Endothelial cell of umbilical vein (primary cell): ENCODE measurements around the gene MDGA2. TPM values are rescaled to one million over a fixed set of nuclear protein-coding genes. Genes with fewer than 3 reads are reported as not detected.

Source experiments
- BruUV-seq: library from RNA; stranded (reverse); fragments of 400-500 nt; replicated peaks from 2 replicates; lab custom pipeline; 2021; lab: Mats Ljungman, UMichigan
- CTCF ChIA-PET: fragments of 300-600, 350-600 bp; sonication (Branson Sonifier 250); formaldehyde crosslinking; loops from one replicate; lab custom pipeline; 2021; ENCODE audit warnings: antibody characterized with exemption, inconsistent platforms; lab: Charles Lee
- POLR2A ChIA-PET: fragments of 300-600, 350-600 bp; sonication (Branson Sonifier 250); formaldehyde crosslinking; loops from one replicate; lab custom pipeline; 2021; ENCODE audit warnings: antibody characterized with exemption, inconsistent platforms; lab: Charles Lee
- DNase-seq: peaks from one replicate; pipeline ENCODE4 v3.0.0-alpha.2; 2011; ENCODE audit warnings: low read depth, low spot score
- FAIRE-seq: peaks from 2 replicates; lab custom pipeline; 2011; peaks lifted over from hg19 to GRCh38; lab: Jason Lieb, UNC
- H2AFZ ChIP-seq: 2 replicates; pipeline ENCODE4 v1.6.0; 2012; ENCODE audit warnings: low read depth, low read length, control low read depth, inconsistent platforms
- H3K27ac ChIP-seq: 2 replicates; pipeline ENCODE4 v1.5.1; 2011; ENCODE audit warnings: low read depth, mild to moderate bottlenecking, control low read depth, low read length, moderate library complexity; ENCODE audit not compliant: insufficient read depth
- H3K27me3 ChIP-seq, 2 experiments: 2 replicates each; pipeline versions ENCODE4 v1.6.0 to v1.6.1; 2011; ENCODE audit warnings: low read length in 2 of 2, mixed read lengths in 1 of 2; ENCODE audit not compliant: control insufficient read depth in 2 of 2, insufficient read depth in 2 of 2
- H3K36me3 ChIP-seq, 2 experiments: 2 replicates in 1 of 2; 3 replicates in 1 of 2; pipeline ENCODE4 v1.5.1; 2011; ENCODE audit warnings: low read length in 2 of 2, mild to moderate bottlenecking in 1 of 2, moderate library complexity in 1 of 2; ENCODE audit not compliant: control insufficient read depth in 2 of 2, insufficient read depth in 2 of 2; ENCODE audit errors: extremely low read depth in 1 of 2
- H3K4me1 ChIP-seq: 3 replicates; pipeline ENCODE4 v1.5.1; 2011; ENCODE audit warnings: mild to moderate bottlenecking, low read length; ENCODE audit not compliant: control insufficient read depth, insufficient read depth; ENCODE audit errors: extremely low read depth
- H3K4me2 ChIP-seq: 2 replicates; pipeline ENCODE4 v1.6.1; 2011; ENCODE audit warnings: low read length, control low read depth, mixed read lengths; ENCODE audit not compliant: insufficient read depth
- H3K4me3 ChIP-seq, 3 experiments: fragments of 200-600 bp in 1 of 3; sonication (generic), shearing (Covaris generic) in 1 of 3; replicated peaks in 1 of 3; 2 replicates each; pipeline ENCODE4 v1.5.1; 2011 to 2016; ENCODE audit warnings: control low read depth in 3 of 3, low read length in 3 of 3, mild to moderate bottlenecking in 2 of 3, inconsistent platforms in 1 of 3, low read depth in 1 of 3, moderate library complexity in 1 of 3; ENCODE audit not compliant: insufficient read depth in 1 of 3
- H3K79me2 ChIP-seq: 2 replicates; pipeline ENCODE4 v1.6.0; 2012; ENCODE audit warnings: low read length, inconsistent platforms; ENCODE audit not compliant: control insufficient read depth, insufficient read depth
- H3K9ac ChIP-seq: replicated peaks from 2 replicates; pipeline ENCODE3; 2011; ENCODE audit warnings: low read length, control low read depth; ENCODE audit not compliant: insufficient read depth; ENCODE audit errors: extremely low read depth
- H3K9me1 ChIP-seq: replicated peaks from 3 replicates; pipeline ENCODE4 v1.6.0; 2011; ENCODE audit warnings: mild to moderate bottlenecking, low read length; ENCODE audit not compliant: control insufficient read depth, insufficient read depth; ENCODE audit errors: extremely low read depth
- H3K9me3 ChIP-seq: replicated peaks from 2 replicates; pipeline ENCODE4 v1.5.1; 2012; ENCODE audit warnings: low read length, inconsistent platforms; ENCODE audit not compliant: control insufficient read depth, insufficient read depth
- H4K20me1 ChIP-seq: replicated peaks from 2 replicates; pipeline ENCODE3; 2011; ENCODE audit warnings: mild to moderate bottlenecking, low read length; ENCODE audit not compliant: control insufficient read depth, insufficient read depth; ENCODE audit errors: extremely low read depth
- CTCF ChIP-seq, 2 donors: IDR thresholded peaks; 1 replicate in 1 of 2; 2 replicates in 1 of 2; pipeline ENCODE4 v1.5.1; 2011; ENCODE audit warnings: low read length in 2 of 2, mild to moderate bottlenecking in 2 of 2, moderate library complexity in 2 of 2, control low read depth in 1 of 2, inconsistent platforms in 1 of 2, low read depth in 1 of 2; ENCODE audit not compliant: insufficient read depth in 1 of 2; ENCODE audit errors: extremely low read depth in 1 of 2
- EZH2 ChIP-seq: IDR thresholded peaks from 2 replicates; pipeline ENCODE4 v1.6.1; 2012; ENCODE audit warnings: borderline replicate concordance, low read depth, mild to moderate bottlenecking, moderate library complexity, low read length, inconsistent platforms; ENCODE audit not compliant: severe bottlenecking
- GATA2 ChIP-seq: IDR thresholded peaks from 2 replicates; pipeline ENCODE4 v1.7.0; 2011; ENCODE audit warnings: low read depth, mild to moderate bottlenecking, moderate library complexity, mixed read lengths, low read length; ENCODE audit not compliant: insufficient read length, insufficient read depth
- MAX ChIP-seq: IDR thresholded peaks from 2 replicates; pipeline ENCODE4 v1.6.1; 2011; ENCODE audit not compliant: insufficient read depth, insufficient read length
- MYC ChIP-seq: IDR thresholded peaks from one replicate; pipeline ENCODE4 v1.6.1; 2011; ENCODE audit warnings: mild to moderate bottlenecking, low read depth, low read length
- POLR2A ChIP-seq: IDR thresholded peaks from 2 replicates; pipeline ENCODE4 v1.6.1; 2012; ENCODE audit warnings: low read depth, mild to moderate bottlenecking, control low read depth, low read length
- POLR2AphosphoS5 ChIP-seq: IDR thresholded peaks from 2 replicates; pipeline ENCODE4 v1.6.1; 2012; ENCODE audit warnings: low read depth, mild to moderate bottlenecking, control low read depth, low read length, moderate library complexity; ENCODE audit not compliant: insufficient read depth
- dilution Hi-C: fragments of 300-500 bp; cut with MboI; formaldehyde crosslinking; loops from one replicate; pipeline ENCODE4 v1.15.0; 2019; ENCODE audit warnings: low sequenced_read_pairs; ENCODE audit not compliant: extremely low pct_ligation_motif_present
- intact Hi-C: fragments of 100-400 bp; cut with micrococcal nuclease; formaldehyde crosslinking; loops from one replicate; pipeline ENCODE4 v1.10.0; 2022
- polyA plus RNA-seq, 4 experiments: library from polyadenylated mRNA; depleted of rRNA in 3 of 4; stranded (reverse) in 3 of 4; unstranded in 1 of 4; fragments of >200 nt; gene quantifications; 2 replicates each; pipeline versions ENCODE4 v1.2.1 to v1.2.3, GENCODE V29; 2011 to 2012; ENCODE audit warnings: missing spikeins in 1 of 4
- total RNA-seq: library from RNA; stranded (reverse); gene quantifications from 2 replicates; pipeline ENCODE4 v1.2.3, GENCODE V29; 2021

Gene MDGA2
- total and polyA plus RNA-seq, 2 donors (not counting 3 experiments of a cell fraction or from before 2014, with no cell fraction given) = not detected

GRCh38 chr14:47557894-47558293 lies 117.5 kb downstream of the MDGA2 start:
- no peaks in the 10 kb centered on the region for H3K9me3 ChIP-seq
- H3K79me2 ChIP-seq = no peaks in the 10 kb centered on the region
- H3K36me3 ChIP-seq = no peaks in the 10 kb centered on the region
- no peak overlapping the region for H3K9ac ChIP-seq
- TF ChIP-seq EZH2 (no peak), GATA2 (no peak), MYC (no peak), POLR2AphosphoS5 (no peak), MAX (no peak)
- no peaks in the 10 kb centered on the region for H3K9me1 ChIP-seq
- DNase-seq (no peak), FAIRE-seq (no peak)
- H3K4me3 ChIP-seq = no peak overlapping the region
- no peak overlapping the region for H3K27ac ChIP-seq
- ChIA-PET POLR2A (no interaction called here), CTCF (no interaction called here)
- H3K27me3 ChIP-seq = no peaks in the 10 kb centered on the region
- dilution Hi-C loops = no loop called here
- no peak overlapping the region for H3K4me2 ChIP-seq
- no peaks in the 10 kb centered on the region for H3K4me1 ChIP-seq
- H4K20me1 ChIP-seq = no peaks in the 10 kb centered on the region
- intact Hi-C loops = no loop called here
- BruUV-seq = no TSS peak
- H2AFZ ChIP-seq = no peak overlapping the region

DNA sequence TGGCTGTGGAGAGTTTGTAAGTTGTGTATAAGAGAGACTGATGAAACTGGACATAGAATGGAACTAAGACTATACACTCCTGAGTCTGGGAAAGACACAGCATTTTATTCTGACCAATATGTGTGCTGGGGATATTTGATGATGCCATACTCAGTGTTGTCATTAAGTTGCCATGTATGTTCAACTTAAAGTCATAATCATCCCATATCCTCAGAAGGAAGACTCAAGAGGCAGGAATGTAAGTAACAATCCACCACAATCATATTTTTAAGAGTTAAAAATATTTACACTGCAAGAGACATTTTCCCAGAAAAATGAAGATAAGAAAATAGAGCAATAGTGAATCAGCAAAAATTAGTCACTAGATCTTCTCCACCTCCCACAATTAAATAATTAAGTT lies 120.1 kb downstream of the MDGA2 start:
- intact Hi-C loops (no loop called here), dilution Hi-C loops (no loop called here)
- H3K4me2 ChIP-seq = no peak overlapping the region
- H3K9me3 ChIP-seq = no peaks in the 10 kb centered on the region
- POLR2A ChIA-PET = no interaction called here
- H3K9me1 ChIP-seq = no peaks in the 10 kb centered on the region
- CTCF ChIA-PET = no interaction called here
- H3K36me3 ChIP-seq = no peaks in the 10 kb centered on the region
- FAIRE-seq = no peak
- no peak for DNase-seq
- H3K4me3 ChIP-seq = no peak overlapping the region
- H3K27me3 ChIP-seq = no peaks in the 10 kb centered on the region
- H2AFZ ChIP-seq = no peak overlapping the region
- H3K4me1 ChIP-seq = no peaks in the 10 kb centered on the region
- no peak overlapping the region for H3K9ac ChIP-seq
- TF ChIP-seq POLR2A = no peak
- no peak for TF ChIP-seq MYC
- no peak for TF ChIP-seq CTCF (IDR thresholded peaks at IDR 0.05; ENCODE audit: extremely low read depth in 1 of 2, insufficient read depth in 1 of 2, low read depth in 1 of 2, low read length in 2 of 2)
- TF ChIP-seq MAX = no peak
- no peak for TF ChIP-seq GATA2
- H4K20me1 ChIP-seq = no peaks in the 10 kb centered on the region
- no peaks in the 10 kb centered on the region for H3K79me2 ChIP-seq
- no TSS peak for BruUV-seq
- H3K27ac ChIP-seq = no peak overlapping the region
